Heart left ventricle (tissue), 16 donors: ENCODE results near the gene C3AR1. TPM values are rescaled to one million over a fixed set of nuclear protein-coding genes. Genes with fewer than 3 reads are reported as not detected.
"Not testable (repeated sequence)": the region's sequence is repeated elsewhere in the genome, so short reads cannot be mapped to it uniquely, and the experiment has no call there.

Source experiments
- ATAC-seq, 4 donors: fragments of 200-7000 bp; cut with Tn5 transposase; one replicate each; pipeline ENCODE4 v1.9.1; 2020 to 2022; ENCODE audit warnings: moderate library complexity in 4 of 4, mild to moderate bottlenecking in 3 of 4, moderate number of reproducible peaks in 1 of 4
- DNase-seq, 5 donors: peaks; one replicate each; pipeline ENCODE4 v3.0.0-alpha.2; 2020
- H3K27ac ChIP-seq, 12 donors: fragments of 200-600 bp; sonication (generic) in 4 of 12; one replicate each; pipeline versions ENCODE4 v1.5.0 to v1.8.0; 2016 to 2022; ENCODE audit warnings: mild to moderate bottlenecking in 2 of 12
- H3K27me3 ChIP-seq, 9 donors: fragments of 200-600 bp; sonication (generic) in 2 of 9; one replicate each; pipeline versions ENCODE4 v1.5.1 to v1.8.0; 2016 to 2022; ENCODE audit warnings: mild to moderate bottlenecking in 3 of 9
- H3K36me3 ChIP-seq, 9 donors: fragments of 200-600 bp; sonication (generic) in 2 of 9; one replicate each; pipeline versions ENCODE4 v1.5.0 to v1.8.0; 2018 to 2022; ENCODE audit warnings: mild to moderate bottlenecking in 2 of 9
- H3K4me1 ChIP-seq, 12 donors: fragments of 200-600 bp; sonication (generic) in 4 of 12; one replicate each; pipeline versions ENCODE4 v1.5.0 to v1.8.0; 2016 to 2022; ENCODE audit warnings: mild to moderate bottlenecking in 3 of 12
- H3K4me3 ChIP-seq, 12 donors: fragments of 200-600 bp; sonication (generic) in 4 of 12; one replicate each; pipeline versions ENCODE4 v1.5.0 to v1.8.0; 2017 to 2022; ENCODE audit warnings: mild to moderate bottlenecking in 9 of 12, moderate library complexity in 4 of 12
- H3K9me3 ChIP-seq, 12 donors: fragments of 200-600 bp; sonication (generic) in 4 of 12; one replicate each; pipeline versions ENCODE4 v1.5.0 to v1.8.0; 2016 to 2022; ENCODE audit warnings: mild to moderate bottlenecking in 1 of 12
- POLR2A ChIP-seq, 2 donors: fragments of 450-650 bp; IDR thresholded peaks; one replicate each; pipeline ENCODE4 v1.6.1; 2017; ENCODE audit warnings: antibody characterized with exemption in 2 of 2, mild to moderate bottlenecking in 2 of 2, moderate library complexity in 2 of 2
- WGBS, 4 donors: extraction: QIAGEN DNeasy Blood & Tissue Kit in 2 of 4; methylation state at CpG; one replicate each; pipeline versions ENCODE4 v1.1.5 to v1.1.7; 2013 to 2018; 5-methylcytosine and 5-hydroxymethylcytosine counted together
- intact Hi-C, 10 donors: fragments of 100-400 bp; cut with DNase I; formaldehyde crosslinking; loops; one replicate each; pipeline versions ENCODE4 v1.11.1 to v1.14.2; 2022
- polyA plus RNA-seq, 2 donors: library from polyadenylated mRNA; stranded (reverse); fragments of 200-250 nt; gene quantifications; one replicate each; pipeline ENCODE4 v1.2.3, GENCODE V29; 2013
- total RNA-seq, 9 donors: library from RNA; depleted of rRNA in 2 of 9; stranded (reverse); fragments of >200 nt in 2 of 9; fragmentation: NEBNext Ultra II Directional in 3 of 9; extraction: Animal tissue kit (Norgen Biotek cat#: 25700) in 3 of 9; gene quantifications; one replicate each; pipeline versions ENCODE4 v1.1.0 to v1.2.4, GENCODE V29; 2016 to 2023
- TF ChIP-seq, protein P1 (sequence below), 12 donors: fragments of 200-600 bp; sonication (generic) in 4 of 12; IDR thresholded peaks; one replicate each; pipeline versions ENCODE4 v1.5.0 to v1.8.0; 2018 to 2022; ENCODE audit warnings: antibody characterized with exemption in 12 of 12, mild to moderate bottlenecking in 5 of 12
- donor health status: ischemic (EF 13 %, LVEDD 7.1; RV severe dilation, severe dysfunction).
- donor health status: healthy with polysubstance abuse.
- donor health status: DM: no; HTN: yes; CAD: no.
- donor health status: DM: no; HTN: no; CAD: no.
- donor health status: ischemic (EF 25% LVEDD 6.9; RV normal size, moderate dysfunction).
- donor health status: ischemic (EF 25% LVEDD 5.7; RV mildly dilated, moderate dysfunction).
- donor health status: healthy.
- donor health status: DM: yes; HTN: yes; CAD: no.
- donor health status: ischemic (EF 35%, LVEDD 5.7; RV mildly dilated, moderate dysfunction).
- donor health status: nonischemic (EF 11% LVEDD 7.7; RV severe dilation, severe dysfunction).
- donor health status: DM: yes; HTN: yes; CAD: no.
- donor health status: PGD.
- donor health status: ischemic (EF 29% LVEDD 5.4; RV normal size, mild dysfunction).
- donor health status: nonischemic (EF 23%, LVEDD 6.1; RV moderate dilation, normal function).

C3AR1 gene
- total and polyA plus RNA-seq, 11 donors, result 1.4 to 49.3 (median 3.7) TPM

DNA sequence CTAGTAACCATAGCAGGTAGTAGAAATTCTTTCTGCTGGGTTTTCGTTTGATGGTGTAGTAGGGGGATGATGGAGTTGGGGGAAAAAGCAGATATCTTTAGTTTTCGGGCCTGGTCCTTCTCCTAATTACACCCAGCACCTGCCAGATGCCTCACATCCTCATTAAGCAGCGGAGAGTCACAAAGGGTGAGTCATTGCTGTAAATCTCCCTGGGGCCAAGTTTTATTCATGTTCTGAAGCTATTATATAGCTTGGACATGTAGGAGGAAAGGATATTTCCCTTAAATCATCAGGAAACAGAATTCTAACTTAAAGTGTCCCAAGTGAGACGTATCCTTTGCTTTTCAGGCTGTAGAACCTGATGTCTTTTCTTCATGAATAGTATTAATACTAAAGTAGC, 11.0 kb upstream of the C3AR1 start:
- WGBS, 4 donors, result 56 to 68% (median 60%) methylated on average over 4 of the region's 4 CpGs
- no peak for DNase-seq

DNA sequence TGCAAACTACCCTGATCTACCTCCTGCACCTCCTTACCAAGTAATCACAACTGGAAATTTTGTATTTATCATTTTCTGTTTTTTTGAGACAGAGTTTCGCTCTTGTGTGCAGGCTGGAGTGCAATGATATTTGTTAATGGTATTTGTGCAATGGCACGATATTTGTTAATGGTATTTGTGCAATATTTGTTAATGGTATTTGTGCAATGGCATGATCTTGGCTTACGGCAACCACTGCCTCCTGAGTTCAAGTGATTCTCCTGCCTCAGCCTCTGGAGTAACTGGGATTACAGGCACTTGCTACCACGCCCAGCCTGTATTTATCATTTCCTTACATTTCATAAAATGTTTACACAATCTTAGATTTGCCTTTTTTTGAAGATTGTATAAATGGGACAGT, 10.2 kb upstream of the C3AR1 start:
- 86 to 90% (median 86%) methylated on average over 4 of the region's 4 CpGs for WGBS, 4 donors
- TF ChIP-seq, protein P1, sequence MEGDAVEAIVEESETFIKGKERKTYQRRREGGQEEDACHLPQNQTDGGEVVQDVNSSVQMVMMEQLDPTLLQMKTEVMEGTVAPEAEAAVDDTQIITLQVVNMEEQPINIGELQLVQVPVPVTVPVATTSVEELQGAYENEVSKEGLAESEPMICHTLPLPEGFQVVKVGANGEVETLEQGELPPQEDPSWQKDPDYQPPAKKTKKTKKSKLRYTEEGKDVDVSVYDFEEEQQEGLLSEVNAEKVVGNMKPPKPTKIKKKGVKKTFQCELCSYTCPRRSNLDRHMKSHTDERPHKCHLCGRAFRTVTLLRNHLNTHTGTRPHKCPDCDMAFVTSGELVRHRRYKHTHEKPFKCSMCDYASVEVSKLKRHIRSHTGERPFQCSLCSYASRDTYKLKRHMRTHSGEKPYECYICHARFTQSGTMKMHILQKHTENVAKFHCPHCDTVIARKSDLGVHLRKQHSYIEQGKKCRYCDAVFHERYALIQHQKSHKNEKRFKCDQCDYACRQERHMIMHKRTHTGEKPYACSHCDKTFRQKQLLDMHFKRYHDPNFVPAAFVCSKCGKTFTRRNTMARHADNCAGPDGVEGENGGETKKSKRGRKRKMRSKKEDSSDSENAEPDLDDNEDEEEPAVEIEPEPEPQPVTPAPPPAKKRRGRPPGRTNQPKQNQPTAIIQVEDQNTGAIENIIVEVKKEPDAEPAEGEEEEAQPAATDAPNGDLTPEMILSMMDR (IDR thresholded peaks at IDR 0.05), result no peak
- no peak for TF ChIP-seq POLR2A (IDR thresholded peaks at IDR 0.05)
- intact Hi-C loops, result loop anchor here in 3 of 10 donors (5.0 to 10.0 kb wide), 2 partner anchors 39 to 222 kb away; no protein-coding TSS in a partner anchor

More for the DNA sequence above, 11.0 kb upstream of the C3AR1 start:
- no peak overlapping the region for H3K27ac ChIP-seq
- intact Hi-C loops, result loop anchor here in 3 of 10 donors (5.0 to 10.0 kb wide), 2 partner anchors 40 to 222 kb away; no protein-coding TSS in a partner anchor
- peaks cover 0 to 20% (median 5%) of the 10 kb centered on the region in 12 donors for H3K4me1 ChIP-seq
- no peaks in the 10 kb centered on the region for H3K36me3 ChIP-seq
- peaks cover 0 to 5% (median 0%) of the 10 kb centered on the region in 9 donors for H3K27me3 ChIP-seq
- TF ChIP-seq, protein P1 (IDR thresholded peaks at IDR 0.05), result no peak
- no peak for TF ChIP-seq POLR2A (IDR thresholded peaks at IDR 0.05)
- no peak overlapping the region for H3K4me3 ChIP-seq
- H3K9me3 ChIP-seq, result no peaks in the 10 kb centered on the region
- no peak for ATAC-seq

DNA sequence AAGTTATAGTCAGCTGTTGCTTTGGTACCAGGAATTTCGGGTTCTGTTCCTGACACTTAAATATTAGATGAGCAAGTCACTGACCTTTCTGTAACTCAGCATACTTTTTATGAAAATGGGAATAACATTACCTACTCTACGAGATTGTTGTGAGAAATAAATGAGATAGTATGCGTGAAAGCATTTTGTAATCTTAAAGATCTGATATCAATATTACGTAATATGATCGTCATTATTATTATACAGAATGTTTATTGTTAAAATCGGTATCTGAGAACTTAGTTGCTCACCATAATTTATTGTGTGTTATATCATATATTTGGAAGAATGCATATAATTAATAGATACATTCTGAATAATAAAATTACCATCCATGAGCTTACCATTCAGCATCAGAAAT, 9.8 kb upstream of the C3AR1 start:
- Histone ChIP-seq H3K4me3 (no peak overlapping the region), H3K4me1 (peaks cover 0 to 25% (median 2%) of the 10 kb centered on the region in 12 donors), H3K36me3 (no peaks in the 10 kb centered on the region), H3K9me3 (no peaks in the 10 kb centered on the region), H3K27me3 (peaks cover 0 to 5% (median 0%) of the 10 kb centered on the region in 9 donors), H3K27ac (no peak overlapping the region)
- TF ChIP-seq, protein P1 (IDR thresholded peaks at IDR 0.05), result no peak
- TF ChIP-seq POLR2A (IDR thresholded peaks at IDR 0.05), result no peak
- ATAC-seq, result no peak
- 89 to 93% (median 92%) methylated on average over 6 of the region's 6 CpGs for WGBS, 4 donors
- DNase-seq, result no peak
- intact Hi-C loops, result loop anchor here in 3 of 10 donors (5.0 to 10.0 kb wide), 2 partner anchors 39 to 221 kb away; no protein-coding TSS in a partner anchor

More for the DNA sequence above, 10.2 kb upstream of the C3AR1 start:
- ATAC-seq (no peak), DNase-seq (no peak)
- Histone ChIP-seq H3K27me3 (peaks cover 0 to 5% (median 0%) of the 10 kb centered on the region in 9 donors), H3K9me3 (no peaks in the 10 kb centered on the region), H3K36me3 (no peaks in the 10 kb centered on the region), H3K4me1 (peaks cover 0 to 25% (median 5%) of the 10 kb centered on the region in 12 donors), H3K27ac (no peak overlapping the region), H3K4me3 (no peak overlapping the region)

DNA sequence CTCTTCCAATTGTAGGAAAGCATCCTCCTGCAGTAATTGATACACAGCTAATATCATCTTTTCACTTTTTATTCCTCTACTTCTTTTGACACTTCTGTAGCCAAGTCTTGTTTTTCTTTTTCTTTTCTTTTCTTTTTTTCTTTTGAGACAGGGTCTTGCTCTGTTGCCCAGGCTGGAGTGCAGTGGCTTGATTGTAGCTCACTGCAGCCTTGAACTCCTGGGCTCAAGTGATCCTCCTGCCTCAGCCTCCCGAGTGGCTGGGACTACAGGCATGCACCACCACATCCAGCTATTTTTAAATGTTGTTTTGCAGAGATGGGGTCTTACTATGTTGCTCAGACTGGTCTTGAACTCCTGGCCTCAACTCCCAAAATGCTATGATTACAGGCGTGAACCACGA, 5.7 kb upstream of the C3AR1 start:
- H3K36me3 ChIP-seq, DNase-seq, H3K9me3 ChIP-seq, ATAC-seq, H3K27ac ChIP-seq, H3K4me3 ChIP-seq, H3K27me3 ChIP-seq: not testable (repeated sequence)
- WGBS, 4 donors, result 79 to 89% (median 87%) methylated on average over 3 of the region's 3 CpGs
- intact Hi-C loops, result loop anchor here in 1 of 10 donors (10.0 kb wide), 1 partner anchor 217 kb away; no protein-coding TSS in a partner anchor
- peaks cover 0 to 41% (median 0%) of the 10 kb centered on the region in 12 donors for H3K4me1 ChIP-seq

DNA sequence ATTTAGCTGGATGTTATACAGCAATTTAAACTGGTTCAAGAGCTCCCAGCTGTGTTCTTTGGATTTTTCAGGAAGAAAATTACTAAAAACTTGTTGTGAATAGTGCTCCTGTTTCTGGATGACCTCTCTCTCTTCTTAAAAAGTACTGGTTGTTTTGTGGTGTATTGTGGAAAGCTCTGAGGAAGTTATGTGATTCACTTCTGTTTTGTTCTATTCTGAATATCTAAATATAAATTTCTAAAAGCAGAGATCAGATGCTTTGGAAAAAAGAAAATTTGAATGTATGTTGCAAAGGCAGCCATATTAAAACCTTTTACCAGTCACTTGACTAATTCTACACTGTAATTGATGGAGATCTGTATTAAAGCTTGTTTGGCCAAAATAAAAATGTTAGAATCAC, 3.4 kb upstream of the C3AR1 start:
- DNase-seq, result no peak
- TF ChIP-seq, protein P1 (IDR thresholded peaks at IDR 0.05), result no peak
- TF ChIP-seq POLR2A (IDR thresholded peaks at IDR 0.05), result no peak
- Histone ChIP-seq H3K27me3 (no peaks in the 10 kb centered on the region), H3K4me3 (no peak overlapping the region), H3K27ac (peak overlapping the region in 2 of 12 donors; percentile 37 to 85), H3K9me3 (no peaks in the 10 kb centered on the region), H3K4me1 (peaks cover 0 to 53% (median 0%) of the 10 kb centered on the region in 12 donors), H3K36me3 (no peaks in the 10 kb centered on the region)
- no peak for ATAC-seq
- intact Hi-C loops, result no loop called here
